ENCODE measurements around the gene EPB41L1.

EPB41L1 gene

DNA sequence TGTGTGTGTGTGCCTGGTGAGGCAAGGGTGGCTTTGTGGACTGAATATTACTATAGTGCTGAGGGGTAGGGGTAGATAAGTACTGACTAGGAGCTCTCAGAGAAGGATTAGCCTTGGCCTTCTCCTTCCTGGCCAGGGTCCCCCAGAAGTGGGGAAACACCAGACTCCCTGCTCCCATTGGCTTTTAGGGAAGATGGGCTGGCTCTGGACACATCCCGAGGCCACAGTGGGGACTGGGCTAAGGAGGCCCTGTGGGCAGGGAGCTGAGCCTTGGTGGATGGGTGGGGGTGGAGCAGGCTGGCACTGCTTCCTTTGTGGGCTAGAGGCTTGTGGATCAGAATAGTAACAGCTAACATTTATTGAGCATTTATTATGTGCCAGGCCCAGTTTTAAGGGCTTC is 3.1 kb downstream of the EPB41L1 start:
- DNase-seq: no peak

DNA sequence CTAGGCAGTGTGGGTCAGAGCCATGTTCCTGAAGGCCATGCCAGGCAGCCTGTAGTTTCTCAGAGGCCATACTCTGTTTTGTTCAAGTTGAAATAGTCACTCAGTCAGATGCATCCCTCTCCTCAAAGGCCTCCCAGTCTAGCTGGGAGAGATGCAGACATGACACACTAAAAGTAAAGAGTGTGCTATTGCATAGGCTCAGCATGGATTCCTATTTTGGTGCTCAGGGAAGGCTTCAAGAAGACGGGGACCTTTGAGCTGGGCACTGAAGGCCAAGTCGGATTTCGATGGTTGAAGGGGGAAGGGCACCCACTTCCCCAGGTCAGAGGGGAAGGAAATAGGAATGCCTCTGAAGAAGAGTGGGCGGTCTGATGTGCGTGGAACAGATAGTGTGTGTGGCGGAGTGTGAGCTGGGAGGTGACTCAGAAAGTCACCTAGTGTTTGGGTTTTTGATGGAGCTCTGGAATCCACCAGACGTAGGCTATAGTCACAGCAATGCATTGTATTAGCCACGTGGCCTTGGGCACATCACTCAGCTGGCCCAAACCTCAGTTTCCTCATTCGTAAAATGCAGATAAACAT is 3.7 kb downstream of the EPB41L1 start:
- DNase-seq: no peak

DNA sequence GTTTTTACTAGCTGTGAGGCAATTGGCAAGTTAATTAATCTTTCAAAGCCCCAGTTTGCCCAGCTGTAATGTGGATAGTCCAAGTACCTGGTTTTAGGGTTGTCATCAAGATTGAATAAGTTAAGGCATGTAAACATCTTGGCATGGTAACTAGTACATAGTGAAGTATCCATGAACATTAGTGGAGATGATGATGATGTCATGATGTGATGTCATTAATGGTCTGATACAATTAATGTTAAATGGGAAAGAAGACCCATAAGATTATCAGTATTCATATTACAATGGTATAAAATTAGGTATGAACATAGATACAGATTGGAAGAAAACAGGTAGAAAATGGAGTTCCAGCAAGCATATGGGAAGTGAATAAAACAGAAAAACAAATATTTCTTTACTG is 5.3 kb downstream of the EPB41L1 start:
- no peak for DNase-seq

DNA sequence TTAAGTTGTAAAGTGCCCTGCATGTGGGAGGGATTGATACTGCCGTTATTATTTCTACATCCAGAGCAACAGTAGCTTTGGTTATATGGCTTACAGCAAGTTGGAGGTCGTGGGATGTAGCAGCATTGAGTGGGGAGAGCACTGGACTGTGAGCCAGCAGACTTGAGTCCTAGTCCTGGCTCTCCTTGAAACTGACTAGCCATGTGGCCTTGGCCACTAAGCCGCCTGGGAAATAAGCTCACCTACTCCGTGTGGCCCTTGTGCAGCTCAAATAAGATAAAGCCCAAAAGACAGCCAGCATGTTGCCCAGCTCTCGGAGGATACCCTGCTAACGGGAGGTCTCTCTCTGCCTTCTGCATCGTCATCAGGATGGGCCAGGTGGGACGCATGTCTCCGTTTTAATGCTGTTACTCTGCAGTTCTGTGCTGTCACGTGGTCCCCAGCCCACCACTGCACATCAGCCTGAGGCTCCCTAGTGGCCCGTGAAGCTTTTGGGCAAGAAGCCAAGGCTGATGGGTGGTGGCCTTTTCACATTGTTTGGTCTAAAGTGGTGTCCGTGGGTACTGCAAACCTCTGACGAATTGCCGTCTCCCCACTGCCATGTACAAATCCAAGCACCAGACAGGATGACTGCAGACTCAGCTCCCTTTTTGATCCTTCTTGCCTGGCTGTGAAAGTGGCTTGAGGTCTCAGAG is 7.9 kb downstream of the EPB41L1 start:
- no peak for DNase-seq

DNA sequence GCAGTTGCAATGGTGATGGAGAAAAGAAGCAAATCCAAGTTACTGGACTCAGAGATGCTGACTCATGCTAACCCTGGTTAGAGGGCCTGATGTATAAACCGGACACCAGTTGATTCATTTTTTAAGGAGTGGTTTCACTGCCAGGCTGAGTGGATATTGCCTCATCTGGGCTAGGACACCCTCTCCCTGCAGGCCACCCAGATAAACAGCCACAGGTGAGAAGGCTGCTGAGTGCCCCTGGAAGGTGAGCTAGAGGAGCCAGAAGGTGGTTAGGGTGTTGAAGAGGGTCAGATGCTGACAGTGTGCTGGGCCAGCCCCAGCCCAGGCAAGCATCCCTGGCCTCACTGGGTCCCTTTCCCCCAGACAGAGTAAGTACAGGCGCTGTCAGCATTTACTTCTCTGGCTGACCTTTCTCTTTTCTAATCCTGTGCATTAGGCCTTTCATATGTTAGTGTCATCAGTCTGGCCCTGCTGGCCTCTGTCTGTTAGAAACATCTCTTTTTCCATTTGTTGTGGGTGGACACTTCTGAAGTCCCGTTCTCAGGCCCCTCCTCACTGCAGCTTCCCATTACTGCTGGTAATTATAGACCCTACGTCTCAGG is 13.5 kb downstream of the EPB41L1 start:
- no peak for DNase-seq

DNA sequence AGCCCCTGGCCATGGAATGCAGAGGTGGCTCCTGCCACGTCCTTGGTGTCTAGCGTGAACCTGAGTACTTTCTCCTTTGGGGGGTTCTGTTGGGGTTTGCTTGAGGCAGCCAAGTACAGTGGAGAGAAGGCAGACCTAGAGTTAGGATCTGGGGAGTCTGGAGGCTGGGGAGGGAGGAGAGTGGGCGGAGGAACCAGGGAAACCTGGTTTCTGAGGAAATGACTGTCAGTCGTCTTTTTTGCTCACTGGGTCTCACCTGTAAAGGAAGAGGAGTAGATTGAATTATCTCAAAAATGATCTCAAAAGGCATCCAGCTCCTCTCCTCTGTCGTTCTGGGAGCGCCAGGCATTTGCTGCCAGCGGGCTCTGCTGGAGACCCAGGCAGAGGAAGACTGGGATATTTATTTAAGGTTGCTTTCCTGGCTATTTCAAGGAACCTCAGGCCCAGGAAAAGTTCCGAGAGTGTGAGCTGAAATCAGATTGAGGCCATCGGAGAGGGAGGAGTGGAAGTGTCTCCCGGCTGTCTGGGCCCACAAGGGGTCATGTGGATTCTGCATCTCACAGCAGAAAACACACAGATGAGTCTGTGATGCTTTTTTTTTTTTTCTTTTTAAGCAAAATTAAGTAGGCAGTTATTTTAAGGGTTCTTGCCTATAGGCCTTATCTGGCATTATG is 16.1 kb downstream of the EPB41L1 start:
- DNase-seq: no peak

DNA sequence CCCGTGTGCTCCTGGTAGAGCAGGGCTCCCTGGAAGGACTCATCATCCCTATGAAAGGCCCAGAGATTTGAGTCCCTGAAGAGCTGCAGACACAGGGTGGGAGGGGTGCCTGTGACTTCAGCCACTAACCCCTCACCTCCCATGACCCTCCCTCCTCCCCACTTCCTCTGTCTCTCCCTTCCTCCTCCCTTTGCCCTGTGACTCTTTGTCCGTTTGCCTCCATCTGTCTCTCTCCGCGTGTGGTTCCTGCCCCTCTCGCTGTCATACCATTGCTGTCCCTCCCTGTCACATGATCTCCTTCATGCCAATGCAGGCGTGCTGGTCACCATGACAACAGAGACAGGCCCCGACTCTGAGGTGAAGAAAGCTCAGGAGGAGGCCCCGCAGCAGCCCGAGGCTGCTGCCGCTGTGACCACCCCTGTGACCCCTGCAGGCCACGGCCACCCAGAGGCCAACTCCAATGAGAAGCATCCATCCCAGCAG is 19.0 kb downstream of the EPB41L1 start:
- no peak for DNase-seq

DNA sequence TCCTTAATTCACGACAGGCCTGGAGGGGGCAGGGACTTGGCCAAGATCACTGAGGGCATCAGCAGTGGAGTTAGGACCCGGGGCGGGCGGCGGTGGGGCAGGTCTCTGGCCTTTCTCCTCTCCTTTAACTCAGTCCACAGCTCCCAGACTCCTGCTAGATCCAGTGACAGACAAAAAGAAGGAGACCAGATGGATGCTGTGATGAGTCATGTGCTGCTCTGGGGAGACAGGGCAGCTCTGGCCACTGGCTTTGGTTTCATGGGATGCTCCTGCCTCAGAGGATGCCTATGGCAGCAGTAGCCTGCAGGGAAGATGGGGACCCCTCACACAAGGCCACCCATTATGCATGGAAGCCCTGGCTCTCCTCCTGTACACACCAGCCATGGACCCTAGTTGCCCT is 20.5 kb downstream of the EPB41L1 start:
- no peak for DNase-seq

DNA sequence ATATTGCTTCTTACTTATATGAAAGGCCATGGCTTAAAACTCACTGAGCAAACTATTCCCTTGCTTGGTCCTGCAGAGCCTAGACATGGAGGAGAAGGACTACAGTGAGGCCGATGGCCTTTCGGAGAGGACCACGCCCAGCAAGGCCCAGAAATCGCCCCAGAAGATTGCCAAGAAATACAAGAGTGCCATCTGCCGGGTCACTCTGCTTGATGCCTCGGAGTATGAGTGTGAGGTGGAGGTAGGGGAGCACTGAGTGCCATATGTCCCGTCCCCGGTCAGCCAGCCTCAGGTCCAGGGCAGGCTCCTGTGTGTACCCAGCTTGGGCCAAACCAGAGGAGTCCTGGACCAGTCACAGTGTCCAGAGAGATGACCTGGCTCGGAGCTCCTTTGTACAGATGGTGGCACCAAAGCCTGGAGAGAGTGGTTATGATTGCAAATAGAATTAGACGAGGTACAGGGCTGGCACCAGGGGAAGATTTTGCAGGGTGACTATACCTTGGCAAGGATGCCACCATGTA is 21.0 kb downstream of the EPB41L1 start:
- no peak for DNase-seq

DNA sequence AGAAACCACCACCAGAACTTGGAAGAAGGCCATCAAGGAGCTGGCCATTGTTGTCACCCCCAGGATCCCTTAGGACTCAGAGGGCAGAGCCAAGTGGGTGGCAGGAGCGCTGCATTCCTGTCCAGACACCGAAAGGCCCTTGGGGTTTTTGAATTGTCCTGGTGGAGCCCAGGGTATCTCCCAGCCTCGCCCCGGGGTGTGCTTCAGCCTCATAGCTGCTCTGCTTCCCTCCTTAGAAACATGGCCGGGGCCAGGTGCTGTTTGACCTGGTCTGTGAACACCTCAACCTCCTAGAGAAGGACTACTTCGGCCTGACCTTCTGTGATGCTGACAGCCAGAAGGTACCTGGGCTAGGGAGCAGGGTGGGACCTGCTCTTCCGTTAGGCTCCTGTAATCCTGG is 23.2 kb downstream of the EPB41L1 start:
- no peak for DNase-seq

DNA sequence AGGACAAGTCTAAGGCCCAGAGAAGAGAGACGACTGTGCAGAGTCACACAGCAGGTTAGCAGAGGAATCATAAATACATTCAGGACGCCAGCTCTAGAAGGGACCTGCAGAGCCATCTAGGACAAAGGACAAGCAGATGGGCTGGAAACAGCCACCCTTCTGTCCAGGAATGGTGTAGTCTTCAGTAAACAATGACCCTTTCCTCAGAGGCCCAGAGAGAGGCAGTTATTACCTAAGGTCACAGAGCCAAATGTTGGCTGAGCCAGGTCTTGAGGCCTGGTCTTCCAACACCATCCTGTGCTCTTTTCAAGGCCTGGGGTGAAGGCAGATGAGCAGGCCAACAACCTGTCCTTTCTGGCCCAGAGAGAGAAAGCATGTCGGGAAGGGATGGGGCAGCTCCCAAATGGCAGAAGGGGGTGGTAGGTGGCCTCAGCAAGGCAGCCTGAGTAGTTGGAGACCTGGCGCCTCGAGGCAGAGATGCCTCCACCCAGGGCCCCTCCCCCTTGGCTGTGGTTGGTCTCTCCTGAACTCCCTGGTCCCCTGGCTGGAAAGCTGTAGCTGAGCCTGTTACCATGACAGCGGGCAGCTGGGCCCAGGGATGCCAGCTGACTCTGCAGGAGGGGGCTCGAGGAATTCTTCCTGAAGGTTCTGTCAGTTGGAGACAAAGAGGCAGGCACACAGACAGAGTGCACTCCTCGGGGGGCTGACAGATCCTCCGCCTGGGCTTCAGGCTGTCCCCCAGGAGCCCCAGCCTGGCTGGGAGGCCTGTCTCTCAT is 24.8 kb downstream of the EPB41L1 start:
- DNase-seq: no peak

DNA sequence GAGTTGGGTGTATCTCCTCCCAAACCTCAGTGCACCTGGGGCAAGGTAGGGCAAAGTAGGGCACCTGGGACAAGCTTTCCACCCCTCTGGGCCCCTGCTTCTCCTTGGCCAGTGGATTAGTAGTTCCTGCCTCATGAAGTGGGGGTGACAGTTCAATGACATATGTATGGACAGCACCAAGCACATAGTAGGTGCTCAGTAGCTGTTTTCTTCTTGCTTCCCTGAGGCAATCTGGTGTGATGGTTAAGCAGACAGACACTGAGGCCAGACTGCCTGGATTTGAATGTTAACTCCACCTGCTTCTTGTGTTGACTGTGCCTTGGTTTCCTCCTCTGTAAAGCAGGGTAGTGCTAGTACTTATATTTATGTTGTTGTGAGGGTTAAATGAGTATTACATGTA is 25.8 kb downstream of the EPB41L1 start:
- no peak for DNase-seq

DNA sequence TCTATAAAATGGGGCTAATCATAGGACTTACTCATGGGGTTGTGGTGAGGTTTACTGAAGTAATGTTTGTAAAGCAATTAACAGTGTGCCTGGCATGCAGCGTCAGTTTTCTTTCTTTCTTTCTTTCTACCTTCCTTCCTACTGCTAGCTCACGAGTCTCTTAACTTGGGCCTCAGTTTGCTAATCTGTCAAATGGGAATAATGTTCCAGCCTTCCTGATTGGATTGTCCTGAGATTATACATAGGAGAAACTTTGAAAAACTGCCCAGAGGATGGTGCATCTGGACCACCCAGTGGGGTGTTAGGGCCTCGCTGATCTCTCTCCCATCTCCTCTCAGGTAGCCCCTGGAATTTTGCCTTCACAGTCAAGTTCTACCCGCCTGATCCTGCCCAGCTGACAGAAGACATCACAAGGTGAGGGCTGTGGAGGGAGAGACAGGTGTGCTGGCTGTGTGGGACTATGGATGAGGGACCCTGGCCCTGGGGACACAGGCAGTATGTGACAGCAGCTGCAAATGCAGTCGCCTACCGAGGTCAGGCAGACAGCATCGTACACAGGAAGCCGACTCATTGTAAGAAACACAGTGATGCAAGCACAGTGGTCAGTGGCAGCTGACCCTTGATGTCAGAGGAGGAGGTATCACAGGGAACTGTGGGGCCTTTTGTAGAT is 27.5 kb downstream of the EPB41L1 start:
- DNase-seq: no peak

DNA sequence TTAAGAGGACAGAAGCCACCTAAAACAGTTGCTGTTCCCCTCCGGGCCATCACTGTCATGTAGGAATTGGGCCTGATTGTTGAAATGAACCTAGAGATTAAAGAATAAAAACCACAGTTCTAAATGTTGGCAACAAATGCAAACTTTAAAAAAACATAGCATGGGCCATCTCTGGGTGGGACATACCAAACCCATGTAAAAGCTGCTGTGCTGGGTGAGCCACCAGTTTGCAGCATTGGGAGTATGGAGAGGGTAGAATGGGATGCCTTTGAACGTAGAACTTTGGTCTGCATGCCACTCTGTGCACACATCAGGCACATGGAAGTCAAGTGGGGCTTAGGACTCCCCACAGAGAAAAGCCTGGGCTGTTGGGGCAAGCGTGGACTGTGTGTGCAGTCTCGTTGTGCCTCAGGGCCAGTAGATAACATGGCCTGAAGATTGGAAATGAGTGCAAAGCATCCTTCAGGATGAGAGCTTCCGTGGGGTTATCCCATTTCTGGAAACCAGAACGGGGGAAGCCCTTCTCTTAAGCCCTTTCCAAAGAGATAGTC is 28.1 kb downstream of the EPB41L1 start:
- no peak for DNase-seq

DNA sequence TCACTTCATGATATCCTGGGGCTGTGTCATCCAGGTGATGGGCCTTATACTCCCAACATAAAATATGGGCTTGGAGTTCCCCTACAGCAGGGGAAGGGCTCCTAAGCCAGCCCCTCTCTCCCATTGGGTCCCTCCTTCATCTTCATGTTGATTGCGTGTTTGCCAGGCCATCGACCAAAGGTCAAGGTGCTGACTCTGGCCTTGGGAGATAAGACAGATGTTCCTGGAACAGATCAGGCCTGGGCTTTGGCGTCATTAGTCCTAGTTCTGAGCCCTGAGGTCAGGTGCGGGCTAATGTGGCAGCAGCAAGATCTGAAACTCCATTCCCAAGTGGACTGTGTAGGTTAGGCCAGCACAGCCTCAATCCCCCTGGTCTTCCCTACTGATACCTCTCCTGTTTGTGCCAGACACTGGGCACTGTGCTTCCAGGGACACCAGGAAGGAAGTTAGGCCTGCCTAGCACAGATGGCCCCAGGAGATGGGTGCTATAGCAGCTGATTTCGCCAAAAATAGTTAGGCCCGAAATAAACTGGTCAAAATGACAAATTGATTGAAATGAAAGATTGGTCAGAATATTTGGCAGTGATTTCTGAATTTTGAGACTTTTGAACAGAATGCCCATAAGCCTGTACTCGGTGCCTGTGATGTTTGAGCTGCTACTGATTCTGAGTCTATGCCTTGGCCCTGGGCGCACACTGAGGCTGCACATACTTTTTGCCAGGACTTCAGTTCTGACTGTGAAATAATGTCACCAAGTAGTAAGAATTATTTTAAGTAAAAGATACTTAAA is 28.8 kb downstream of the EPB41L1 start:
- DNase-seq: no peak

DNA sequence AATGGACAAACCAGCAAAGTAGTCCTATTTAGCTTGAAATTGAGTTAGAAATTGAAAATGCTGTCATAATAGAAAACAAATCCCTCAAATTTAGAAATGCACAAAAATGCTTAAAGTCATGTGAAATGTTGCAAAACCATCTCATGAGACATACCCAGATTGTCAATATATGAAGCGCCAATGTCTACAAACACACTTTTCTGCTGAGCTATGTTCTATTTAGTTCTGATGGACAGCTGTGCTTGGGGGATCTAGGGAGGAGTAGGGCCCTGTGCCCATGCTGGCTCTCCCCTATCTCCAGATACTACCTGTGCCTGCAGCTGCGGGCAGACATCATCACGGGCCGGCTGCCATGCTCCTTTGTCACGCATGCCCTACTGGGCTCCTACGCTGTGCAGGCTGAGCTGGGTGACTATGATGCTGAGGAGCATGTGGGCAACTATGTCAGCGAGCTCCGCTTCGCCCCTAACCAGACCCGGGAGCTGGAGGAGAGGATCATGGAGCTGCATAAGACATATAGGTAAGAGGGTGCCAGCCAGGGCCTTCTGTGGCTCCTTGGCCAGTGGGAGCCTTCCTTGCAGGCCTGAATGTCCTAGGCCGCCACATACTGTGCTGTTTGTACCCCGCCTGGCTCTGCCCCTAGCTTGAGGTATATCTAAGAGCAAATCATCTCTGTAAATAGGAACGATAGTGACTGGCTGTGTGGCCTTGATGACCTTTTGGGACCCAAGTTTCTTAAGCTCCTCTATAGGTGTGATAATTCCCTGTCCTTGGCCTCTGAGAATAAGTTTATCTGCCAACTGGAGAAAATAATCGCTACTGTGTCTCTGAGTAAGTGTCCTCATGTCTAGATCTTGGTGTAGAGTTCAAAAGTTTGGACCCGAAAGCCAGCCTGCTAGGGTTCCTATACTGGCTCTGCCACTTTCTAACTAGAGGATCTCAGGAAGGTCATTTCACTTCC is 30.6 kb downstream of the EPB41L1 start:
- no peak for DNase-seq

DNA sequence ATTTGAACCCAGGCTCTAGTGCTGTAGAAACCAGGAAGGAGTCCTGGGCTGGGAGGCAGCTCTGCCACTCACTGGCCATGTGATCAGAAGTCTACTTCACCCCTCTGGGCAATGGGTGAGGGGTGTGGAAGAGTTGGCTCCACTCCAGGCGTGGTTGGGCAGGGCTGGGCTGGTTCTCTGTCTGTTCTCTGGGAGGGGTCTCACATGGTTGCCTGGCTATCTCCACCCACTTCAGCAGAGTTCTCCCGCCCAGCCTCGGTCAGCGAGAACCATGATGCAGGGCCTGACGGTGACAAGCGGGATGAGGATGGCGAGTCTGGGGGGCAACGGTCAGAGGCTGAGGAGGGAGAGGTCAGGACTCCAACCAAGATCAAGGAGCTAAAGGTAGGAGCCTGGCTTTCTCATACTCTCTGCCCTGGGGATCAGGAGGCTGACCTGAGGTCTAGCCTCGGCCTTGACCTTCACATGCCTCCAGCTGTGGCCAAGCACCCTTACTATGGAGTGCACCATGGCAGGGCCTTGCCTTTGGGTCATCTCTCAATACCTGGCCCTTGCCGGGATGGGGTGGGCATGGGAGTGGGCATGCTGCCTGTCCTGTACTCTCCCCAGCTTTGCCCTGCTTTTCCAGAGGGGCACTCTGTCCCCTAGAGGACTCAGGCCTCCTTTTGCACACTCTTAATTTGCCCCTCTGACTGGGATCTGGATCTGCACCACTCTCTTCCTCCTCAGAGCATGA is 39.6 kb downstream of the EPB41L1 start:
- DNase-seq: no peak

DNA sequence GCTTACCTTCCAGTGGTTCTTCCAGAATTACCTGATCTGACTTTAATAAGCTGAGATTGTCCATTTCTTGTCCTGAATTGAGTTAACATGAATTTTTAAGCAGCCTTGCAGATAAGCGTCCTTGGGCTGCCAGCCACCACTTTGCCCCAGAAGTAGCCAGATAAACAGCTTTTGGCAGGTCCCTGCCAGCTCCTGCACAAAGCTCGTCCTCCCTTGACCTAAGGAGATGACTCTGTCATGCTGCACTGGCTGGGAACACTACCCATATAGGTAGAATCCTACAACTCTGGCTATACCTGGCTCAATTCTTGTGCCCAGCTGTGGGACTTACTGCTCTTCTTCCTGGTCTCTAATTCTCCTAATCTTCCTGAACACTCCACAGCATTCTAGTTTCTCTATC is 42.1 kb downstream of the EPB41L1 start:
- no peak for DNase-seq

DNA sequence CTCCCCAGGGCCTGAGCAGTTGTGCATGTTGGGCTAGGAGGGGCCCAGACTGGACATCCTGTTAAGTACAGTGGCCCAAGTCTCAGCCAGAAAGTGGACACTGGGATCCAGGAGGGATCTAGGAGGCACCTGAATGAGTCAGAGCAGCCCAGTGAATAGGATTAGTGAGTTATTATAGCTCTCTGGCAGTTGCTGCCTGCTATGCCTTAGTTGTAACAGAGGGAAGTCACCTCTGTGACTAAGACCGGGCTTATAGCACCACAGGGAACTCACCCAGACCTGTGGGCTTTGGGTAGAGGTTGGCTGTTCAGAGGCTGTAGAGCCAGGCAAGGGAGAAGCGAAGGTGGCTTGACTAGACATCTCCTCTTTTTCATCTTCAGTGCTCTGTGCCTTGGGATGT is 42.7 kb downstream of the EPB41L1 start:
- no peak for DNase-seq
